Epithelial cell of proximal tubule (primary cell): ENCODE data around the gene ATF2. TPM values are rescaled to one million over a fixed set of nuclear protein-coding genes. Genes with fewer than 3 reads are reported as not detected.

Experiments used
- DNase-seq: peaks from one replicate; pipeline ENCODE4 v3.0.0-alpha.2; 2011; ENCODE audit warnings: low read depth
- H3K4me3 ChIP-seq: 2 replicates; pipeline ENCODE4 v1.5.1; 2011; ENCODE audit warnings: low read depth, mild to moderate bottlenecking, low read length
- total RNA-seq: library from RNA; depleted of rRNA; stranded (reverse); fragments of >200 nt; gene quantifications from 2 replicates; pipeline ENCODE4 v1.2.3, GENCODE V29; 2015
- TF ChIP-seq, protein P1 (sequence below): conservative IDR thresholded peaks from 2 replicates; pipeline ENCODE4 v1.5.1; 2012; ENCODE audit warnings: low read depth, mild to moderate bottlenecking, low read length

The ATF2 gene
- total RNA-seq, 1 donor from 2014 or later = 47.5 TPM

DNA sequence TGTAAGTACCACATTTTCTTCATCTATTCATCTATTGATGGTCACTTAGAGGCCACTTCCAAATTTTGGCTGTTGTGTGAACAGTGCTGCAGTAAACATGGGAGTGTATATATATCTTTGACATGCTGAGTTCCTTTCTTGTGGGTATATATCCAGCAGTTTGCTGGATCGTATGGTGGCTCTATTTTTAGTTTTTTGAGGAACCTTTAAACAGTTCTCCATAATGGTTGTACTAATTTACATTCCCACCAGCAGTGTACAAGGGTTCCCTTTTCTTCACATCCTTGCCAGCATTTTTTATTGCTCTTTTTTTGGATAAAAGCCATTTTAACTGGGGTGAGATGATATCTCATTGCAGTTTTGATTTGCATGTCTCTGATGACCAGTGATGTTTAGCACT is 20.8 kb upstream of the ATF2 start:
- TF ChIP-seq, protein P1, sequence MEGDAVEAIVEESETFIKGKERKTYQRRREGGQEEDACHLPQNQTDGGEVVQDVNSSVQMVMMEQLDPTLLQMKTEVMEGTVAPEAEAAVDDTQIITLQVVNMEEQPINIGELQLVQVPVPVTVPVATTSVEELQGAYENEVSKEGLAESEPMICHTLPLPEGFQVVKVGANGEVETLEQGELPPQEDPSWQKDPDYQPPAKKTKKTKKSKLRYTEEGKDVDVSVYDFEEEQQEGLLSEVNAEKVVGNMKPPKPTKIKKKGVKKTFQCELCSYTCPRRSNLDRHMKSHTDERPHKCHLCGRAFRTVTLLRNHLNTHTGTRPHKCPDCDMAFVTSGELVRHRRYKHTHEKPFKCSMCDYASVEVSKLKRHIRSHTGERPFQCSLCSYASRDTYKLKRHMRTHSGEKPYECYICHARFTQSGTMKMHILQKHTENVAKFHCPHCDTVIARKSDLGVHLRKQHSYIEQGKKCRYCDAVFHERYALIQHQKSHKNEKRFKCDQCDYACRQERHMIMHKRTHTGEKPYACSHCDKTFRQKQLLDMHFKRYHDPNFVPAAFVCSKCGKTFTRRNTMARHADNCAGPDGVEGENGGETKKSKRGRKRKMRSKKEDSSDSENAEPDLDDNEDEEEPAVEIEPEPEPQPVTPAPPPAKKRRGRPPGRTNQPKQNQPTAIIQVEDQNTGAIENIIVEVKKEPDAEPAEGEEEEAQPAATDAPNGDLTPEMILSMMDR = no peak
- no peak overlapping the region for H3K4me3 ChIP-seq
- DNase-seq = no peak

DNA sequence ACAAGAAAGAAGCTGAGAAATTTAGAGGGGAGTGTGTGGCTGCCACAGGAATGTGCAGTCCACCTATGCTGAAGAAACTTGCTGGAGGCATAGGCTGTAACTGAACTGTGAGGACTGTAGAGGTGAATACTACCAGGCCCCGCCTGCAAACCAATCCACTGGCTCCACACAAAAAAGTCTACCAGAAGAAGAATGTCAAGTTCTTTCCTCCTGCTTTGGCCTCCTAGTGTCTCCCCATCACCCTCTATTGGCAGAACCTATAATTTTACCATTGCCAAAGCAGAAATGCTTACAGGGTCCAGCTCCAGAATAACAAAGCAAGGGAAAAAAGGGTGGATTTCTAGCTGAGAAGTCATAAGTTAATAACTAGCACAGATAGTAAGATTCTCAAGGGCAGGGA is 19.4 kb upstream of the ATF2 start:
- TF ChIP-seq, protein P1 = peak; percentile 38
- no peak for DNase-seq
- no peak overlapping the region for H3K4me3 ChIP-seq

DNA sequence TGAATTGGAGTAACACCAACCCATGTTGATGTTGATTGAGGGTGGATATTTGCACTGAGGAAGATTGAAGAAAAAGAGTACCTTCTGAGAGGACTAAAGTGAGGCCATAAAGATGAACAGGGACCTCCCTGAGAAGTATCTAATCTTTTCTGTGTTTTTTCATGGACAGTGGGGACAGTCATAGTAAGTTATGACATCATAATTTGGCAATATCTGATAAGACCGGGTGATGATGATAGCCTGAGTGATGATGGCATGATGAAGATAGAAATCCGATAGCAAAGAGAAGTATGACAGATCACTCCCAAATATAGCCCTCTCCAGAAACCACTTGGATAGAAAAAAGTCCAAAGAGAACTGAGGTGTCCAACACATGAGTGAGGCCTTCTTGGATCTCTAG is 15.7 kb upstream of the ATF2 start:
- DNase-seq = no peak
- TF ChIP-seq, protein P1 = no peak
- no peak overlapping the region for H3K4me3 ChIP-seq

DNA sequence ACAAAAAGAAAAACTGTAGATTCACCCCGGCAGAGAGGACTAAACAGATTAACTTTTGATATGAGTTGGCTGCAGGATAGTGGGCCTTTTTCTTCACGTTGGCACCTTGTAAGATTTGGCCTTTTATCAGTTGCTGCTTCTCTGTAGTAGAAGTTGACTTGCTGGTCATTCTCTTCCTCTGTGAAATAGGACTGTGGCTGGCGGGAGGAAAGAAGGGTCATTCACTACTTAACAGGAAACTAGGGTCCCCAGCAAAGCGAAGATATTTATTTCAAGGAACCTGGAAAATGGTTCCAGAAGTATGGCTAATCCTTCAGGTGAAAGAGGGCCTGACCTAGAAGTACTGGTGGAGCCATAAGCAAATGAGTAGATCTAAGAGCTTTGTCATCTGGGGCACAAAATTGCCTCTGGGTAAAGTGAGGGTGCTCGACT is 13.9 kb upstream of the ATF2 start:
- TF ChIP-seq, protein P1 = no peak
- H3K4me3 ChIP-seq = peak overlapping the region; percentile 93
- DNase-seq = no peak

DNA sequence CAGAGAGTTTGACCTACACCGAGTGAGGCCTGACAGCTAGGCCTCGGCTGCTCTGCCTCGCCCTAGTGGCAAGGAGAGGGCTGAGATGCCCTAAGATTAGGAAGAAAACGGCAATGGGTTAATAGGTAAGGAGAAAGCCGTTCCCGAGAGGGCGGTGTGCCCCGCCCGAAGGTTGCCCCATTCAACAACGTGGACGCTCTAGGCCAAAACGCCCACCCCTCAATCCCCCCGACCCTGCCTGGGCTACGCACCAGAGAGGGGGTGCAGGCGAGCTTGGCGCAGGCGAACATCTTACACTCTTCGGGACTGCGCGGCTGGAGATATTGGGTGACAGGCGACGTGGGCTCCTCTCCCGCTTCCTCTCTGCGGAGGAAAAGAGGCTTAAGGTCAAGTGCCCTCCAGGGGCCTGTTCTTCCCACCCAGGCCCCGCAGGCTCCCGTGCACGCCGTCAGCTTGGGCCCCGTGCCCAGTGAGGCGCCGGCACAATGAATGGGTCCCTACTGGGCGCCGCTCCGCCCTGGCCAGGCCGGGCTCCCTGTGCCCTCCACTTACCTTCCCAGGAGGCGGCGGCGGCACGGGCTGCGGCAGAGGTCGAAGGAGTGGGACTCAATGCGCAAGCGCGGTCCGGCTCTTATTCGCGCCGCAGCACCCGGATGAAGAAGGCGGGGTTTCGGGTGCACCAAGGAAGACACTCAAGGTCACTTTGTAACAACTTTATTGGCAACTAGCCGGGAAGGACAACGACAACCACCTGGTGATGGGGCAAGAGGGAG is 13.3 kb upstream of the ATF2 start, which contains the start of gene ATP5MC3:
Gene ATP5MC3, minus strand, starts transcription at position 607 of the 773 bp plus-strand sequence. Its CDS starts 317 bp downstream, at position 290.
- H3K4me3 ChIP-seq = peak within 1 kb of the TSS; percentile 93
- DNase-seq = peak; percentile 66
- TF ChIP-seq, protein P1 = peak; percentile 34

DNA sequence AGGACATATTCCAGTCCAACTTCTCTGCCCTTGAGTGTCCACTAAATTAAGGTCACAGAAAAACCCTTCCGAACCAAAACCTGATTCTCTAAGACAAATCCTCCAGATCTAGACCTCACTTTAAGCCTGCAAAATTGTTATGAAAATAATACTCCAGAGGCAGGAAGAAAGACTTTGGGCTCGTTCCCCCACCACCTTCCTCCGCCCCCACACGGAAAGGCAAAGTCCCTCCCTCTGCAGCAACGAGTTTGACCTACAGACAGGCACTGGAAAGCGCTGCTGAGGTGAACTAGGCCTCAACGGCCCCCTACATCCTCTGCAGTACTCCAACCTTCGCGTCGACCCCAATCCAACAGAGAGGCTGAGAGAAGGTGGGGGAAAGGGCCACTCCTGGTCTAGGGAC is 12.7 kb upstream of the ATF2 start:
- TF ChIP-seq, protein P1 = no peak
- DNase-seq = no peak
- peak overlapping the region; percentile 93 for H3K4me3 ChIP-seq

DNA sequence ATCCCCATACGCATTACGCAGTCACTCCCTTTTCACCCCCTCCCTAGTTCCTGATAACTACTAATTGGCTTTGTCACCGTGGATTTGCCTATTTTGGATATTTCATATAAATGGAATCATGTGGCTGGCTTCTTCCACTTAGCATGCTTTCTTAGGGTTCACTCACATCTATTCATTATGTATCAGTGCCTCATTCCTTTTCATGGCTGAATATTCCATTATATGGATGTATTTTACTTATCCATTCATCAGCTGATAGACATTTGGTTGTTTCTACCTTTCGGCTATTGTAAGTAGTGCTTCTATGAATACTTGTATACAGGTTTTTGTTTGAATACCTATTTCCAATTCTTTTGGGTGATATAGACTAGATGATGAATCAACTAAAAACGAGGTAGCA is 8.6 kb upstream of the ATF2 start:
- no peak for DNase-seq
- H3K4me3 ChIP-seq = no peak overlapping the region
- TF ChIP-seq, protein P1 = no peak
